ENCODE data around the gene TENM4. TPM values are rescaled to one million over a fixed set of nuclear protein-coding genes. Genes with fewer than 3 reads are reported as not detected.

The TENM4 gene
- total and polyA plus RNA-seq, 2 of the 8 experiments (the other 6 are each of a cell fraction or from before 2014, with no cell fraction given): 3.5 to 7.2 TPM

DNA sequence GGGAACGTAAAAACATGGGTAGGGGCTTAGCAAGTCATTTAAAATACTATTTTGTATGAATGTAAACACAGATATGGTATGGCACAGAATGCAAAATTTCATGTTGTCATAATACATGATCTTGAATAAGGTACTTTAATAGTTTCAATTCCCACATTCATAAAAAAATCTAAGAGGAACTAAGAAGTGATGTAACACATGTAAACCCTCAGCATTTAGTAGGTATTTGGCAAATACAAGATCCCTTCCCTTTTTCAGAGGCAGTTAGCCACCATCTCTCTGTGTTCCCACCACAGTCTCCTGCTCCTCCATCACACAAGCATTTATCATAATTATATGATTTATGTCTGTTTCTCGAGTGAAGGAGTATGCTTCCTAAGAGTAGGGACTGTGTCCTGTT, 251.8 kb downstream of the TENM4 start (continued):
- TF ChIP-seq, protein P1, sequence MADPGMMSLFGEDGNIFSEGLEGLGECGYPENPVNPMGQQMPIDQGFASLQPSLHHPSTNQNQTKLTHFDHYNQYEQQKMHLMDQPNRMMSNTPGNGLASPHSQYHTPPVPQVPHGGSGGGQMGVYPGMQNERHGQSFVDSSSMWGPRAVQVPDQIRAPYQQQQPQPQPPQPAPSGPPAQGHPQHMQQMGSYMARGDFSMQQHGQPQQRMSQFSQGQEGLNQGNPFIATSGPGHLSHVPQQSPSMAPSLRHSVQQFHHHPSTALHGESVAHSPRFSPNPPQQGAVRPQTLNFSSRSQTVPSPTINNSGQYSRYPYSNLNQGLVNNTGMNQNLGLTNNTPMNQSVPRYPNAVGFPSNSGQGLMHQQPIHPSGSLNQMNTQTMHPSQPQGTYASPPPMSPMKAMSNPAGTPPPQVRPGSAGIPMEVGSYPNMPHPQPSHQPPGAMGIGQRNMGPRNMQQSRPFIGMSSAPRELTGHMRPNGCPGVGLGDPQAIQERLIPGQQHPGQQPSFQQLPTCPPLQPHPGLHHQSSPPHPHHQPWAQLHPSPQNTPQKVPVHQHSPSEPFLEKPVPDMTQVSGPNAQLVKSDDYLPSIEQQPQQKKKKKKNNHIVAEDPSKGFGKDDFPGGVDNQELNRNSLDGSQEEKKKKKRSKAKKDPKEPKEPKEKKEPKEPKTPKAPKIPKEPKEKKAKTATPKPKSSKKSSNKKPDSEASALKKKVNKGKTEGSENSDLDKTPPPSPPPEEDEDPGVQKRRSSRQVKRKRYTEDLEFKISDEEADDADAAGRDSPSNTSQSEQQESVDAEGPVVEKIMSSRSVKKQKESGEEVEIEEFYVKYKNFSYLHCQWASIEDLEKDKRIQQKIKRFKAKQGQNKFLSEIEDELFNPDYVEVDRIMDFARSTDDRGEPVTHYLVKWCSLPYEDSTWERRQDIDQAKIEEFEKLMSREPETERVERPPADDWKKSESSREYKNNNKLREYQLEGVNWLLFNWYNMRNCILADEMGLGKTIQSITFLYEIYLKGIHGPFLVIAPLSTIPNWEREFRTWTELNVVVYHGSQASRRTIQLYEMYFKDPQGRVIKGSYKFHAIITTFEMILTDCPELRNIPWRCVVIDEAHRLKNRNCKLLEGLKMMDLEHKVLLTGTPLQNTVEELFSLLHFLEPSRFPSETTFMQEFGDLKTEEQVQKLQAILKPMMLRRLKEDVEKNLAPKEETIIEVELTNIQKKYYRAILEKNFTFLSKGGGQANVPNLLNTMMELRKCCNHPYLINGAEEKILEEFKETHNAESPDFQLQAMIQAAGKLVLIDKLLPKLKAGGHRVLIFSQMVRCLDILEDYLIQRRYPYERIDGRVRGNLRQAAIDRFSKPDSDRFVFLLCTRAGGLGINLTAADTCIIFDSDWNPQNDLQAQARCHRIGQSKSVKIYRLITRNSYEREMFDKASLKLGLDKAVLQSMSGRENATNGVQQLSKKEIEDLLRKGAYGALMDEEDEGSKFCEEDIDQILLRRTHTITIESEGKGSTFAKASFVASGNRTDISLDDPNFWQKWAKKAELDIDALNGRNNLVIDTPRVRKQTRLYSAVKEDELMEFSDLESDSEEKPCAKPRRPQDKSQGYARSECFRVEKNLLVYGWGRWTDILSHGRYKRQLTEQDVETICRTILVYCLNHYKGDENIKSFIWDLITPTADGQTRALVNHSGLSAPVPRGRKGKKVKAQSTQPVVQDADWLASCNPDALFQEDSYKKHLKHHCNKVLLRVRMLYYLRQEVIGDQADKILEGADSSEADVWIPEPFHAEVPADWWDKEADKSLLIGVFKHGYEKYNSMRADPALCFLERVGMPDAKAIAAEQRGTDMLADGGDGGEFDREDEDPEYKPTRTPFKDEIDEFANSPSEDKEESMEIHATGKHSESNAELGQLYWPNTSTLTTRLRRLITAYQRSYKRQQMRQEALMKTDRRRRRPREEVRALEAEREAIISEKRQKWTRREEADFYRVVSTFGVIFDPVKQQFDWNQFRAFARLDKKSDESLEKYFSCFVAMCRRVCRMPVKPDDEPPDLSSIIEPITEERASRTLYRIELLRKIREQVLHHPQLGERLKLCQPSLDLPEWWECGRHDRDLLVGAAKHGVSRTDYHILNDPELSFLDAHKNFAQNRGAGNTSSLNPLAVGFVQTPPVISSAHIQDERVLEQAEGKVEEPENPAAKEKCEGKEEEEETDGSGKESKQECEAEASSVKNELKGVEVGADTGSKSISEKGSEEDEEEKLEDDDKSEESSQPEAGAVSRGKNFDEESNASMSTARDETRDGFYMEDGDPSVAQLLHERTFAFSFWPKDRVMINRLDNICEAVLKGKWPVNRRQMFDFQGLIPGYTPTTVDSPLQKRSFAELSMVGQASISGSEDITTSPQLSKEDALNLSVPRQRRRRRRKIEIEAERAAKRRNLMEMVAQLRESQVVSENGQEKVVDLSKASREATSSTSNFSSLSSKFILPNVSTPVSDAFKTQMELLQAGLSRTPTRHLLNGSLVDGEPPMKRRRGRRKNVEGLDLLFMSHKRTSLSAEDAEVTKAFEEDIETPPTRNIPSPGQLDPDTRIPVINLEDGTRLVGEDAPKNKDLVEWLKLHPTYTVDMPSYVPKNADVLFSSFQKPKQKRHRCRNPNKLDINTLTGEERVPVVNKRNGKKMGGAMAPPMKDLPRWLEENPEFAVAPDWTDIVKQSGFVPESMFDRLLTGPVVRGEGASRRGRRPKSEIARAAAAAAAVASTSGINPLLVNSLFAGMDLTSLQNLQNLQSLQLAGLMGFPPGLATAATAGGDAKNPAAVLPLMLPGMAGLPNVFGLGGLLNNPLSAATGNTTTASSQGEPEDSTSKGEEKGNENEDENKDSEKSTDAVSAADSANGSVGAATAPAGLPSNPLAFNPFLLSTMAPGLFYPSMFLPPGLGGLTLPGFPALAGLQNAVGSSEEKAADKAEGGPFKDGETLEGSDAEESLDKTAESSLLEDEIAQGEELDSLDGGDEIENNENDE (IDR thresholded peaks at IDR 0.05; ENCODE audit: insufficient replicate concordance, low read length): no peak
- no peak for TF ChIP-seq CTBP2 (IDR thresholded peaks at IDR 0.05; ENCODE audit: borderline replicate concordance, insufficient read depth, insufficient read length, low read length)
- no peak for TF ChIP-seq JUN (IDR thresholded peaks at IDR 0.05; ENCODE audit: low read depth, low read length)
- TF ChIP-seq KDM1A (IDR thresholded peaks at IDR 0.05; ENCODE audit: borderline replicate concordance, low read length): no peak
- no peak for TF ChIP-seq SP2 (IDR thresholded peaks at IDR 0.05; ENCODE audit: low read length)
- TF ChIP-seq SIRT6 (IDR thresholded peaks at IDR 0.05; ENCODE audit: low read length): no peak
